HCT116 (cell line): ENCODE measurements around the gene ICAM1. TPM values are rescaled to one million over a fixed set of nuclear protein-coding genes. Genes with fewer than 3 reads are reported as not detected.

Experiments used
- ATAC-seq: fragments of 200-7000 bp; cut with Tn5 transposase; 2 replicates; pipeline ENCODE4 v1.9.1; 2020; ENCODE audit warnings: mild to moderate bottlenecking, moderate library complexity
- BruUV-seq: library from RNA; stranded (reverse); fragments of 400-500 nt; replicated peaks from 2 replicates; lab custom pipeline; 2021; lab: Mats Ljungman, UMichigan
- CTCF ChIA-PET: fragments of 300-600 bp; sonication (Branson Sonifier 250); formaldehyde crosslinking; loops from one replicate; lab custom pipeline; 2021; ENCODE audit warnings: antibody characterized with exemption; lab: Charles Lee
- POLR2A ChIA-PET: fragments of 300-600, 350-600 bp; sonication (Branson Sonifier 250); formaldehyde crosslinking; loops from one replicate; lab custom pipeline; 2021; ENCODE audit warnings: antibody characterized with exemption; lab: Charles Lee
- RAD21 ChIA-PET, 2 experiments: fragments of 300-600 bp; sonication (Branson Sonifier 250); formaldehyde crosslinking; loops; one replicate each; lab custom pipeline; 2023; ENCODE audit warnings: low total read pairs in 2 of 2; ENCODE audit not compliant: uncharacterized antibody in 2 of 2, unreplicated experiment in 2 of 2, low non-redundant PET in 1 of 2; lab: Charles Lee
- DNase-seq: peaks from one replicate; pipeline ENCODE4 v3.0.0-alpha.2; 2010; ENCODE audit warnings: low read depth, low spot score
- H2AFZ ChIP-seq: fragments of 200-600 bp; shearing (Covaris generic), sonication (generic); 2 replicates; pipeline ENCODE4 v1.6.1; 2017; ENCODE audit warnings: low read depth, mixed run types, mixed read lengths, antibody characterized with exemption, low read length; ENCODE audit not compliant: poor library complexity, severe bottlenecking
- H3K27ac ChIP-seq: 2 replicates; pipeline ENCODE4 v1.5.1; 2012; ENCODE audit warnings: low read depth, low read length
- H3K27me3 ChIP-seq: fragments of 200-600 bp; sonication (generic); 2 replicates; pipeline ENCODE4 v1.6.1; 2016; ENCODE audit warnings: mixed run types, low read length, mixed read lengths; ENCODE audit not compliant: insufficient read depth
- H3K36me3 ChIP-seq, 2 experiments: fragments of 200-500 bp in 1 of 2; fragments of 200-600 bp in 1 of 2; sonication (Bioruptor generic) in 1 of 2; sonication (generic) in 1 of 2; 2 replicates each; pipeline versions ENCODE4 v1.5.1 to v1.6.1; 2014 to 2016; ENCODE audit warnings: low read length in 2 of 2, inconsistent platforms in 1 of 2, mixed read lengths in 1 of 2, mixed run types in 1 of 2; ENCODE audit not compliant: insufficient read depth in 2 of 2, control insufficient read depth in 1 of 2
- H3K4me1 ChIP-seq, 2 experiments: fragments of 200-600 bp in 1 of 2; sonication (generic) in 1 of 2; 2 replicates each; pipeline versions ENCODE4 v1.5.1 to v1.6.1; 2012 to 2017; ENCODE audit warnings: low read length in 2 of 2, inconsistent platforms in 1 of 2, mild to moderate bottlenecking in 1 of 2, mixed read lengths in 1 of 2, mixed run types in 1 of 2, moderate library complexity in 1 of 2; ENCODE audit not compliant: insufficient read depth in 2 of 2, control insufficient read depth in 1 of 2
- H3K4me2 ChIP-seq: fragments of 200-600 bp; sonication (generic); 2 replicates; pipeline ENCODE4 v1.6.1; 2017; ENCODE audit warnings: mixed run types, low read length, mixed read lengths
- H3K4me3 ChIP-seq, 2 experiments: fragments of 200-600 bp in 1 of 2; sonication (generic) in 1 of 2; replicated peaks in 1 of 2; 2 replicates each; pipeline ENCODE4 v1.5.1; 2011 to 2016; ENCODE audit warnings: low read length in 2 of 2, control low read depth in 1 of 2, low read depth in 1 of 2, mild to moderate bottlenecking in 1 of 2, mixed read lengths in 1 of 2, mixed run types in 1 of 2
- H3K79me2 ChIP-seq: fragments of 200-600 bp; sonication (generic); 2 replicates; pipeline ENCODE4 v1.6.1; 2017; ENCODE audit warnings: mild to moderate bottlenecking, mixed run types, low read length, moderate library complexity, mixed read lengths; ENCODE audit not compliant: insufficient read depth
- H3K9ac ChIP-seq: fragments of 200-600 bp; sonication (generic); 2 replicates; pipeline ENCODE4 v1.6.1; 2016; ENCODE audit warnings: low read length, mixed read lengths
- H3K9me2 ChIP-seq: fragments of 200-600 bp; sonication (generic), shearing (Covaris generic); 2 replicates; pipeline ENCODE4 v1.6.1; 2017; ENCODE audit warnings: mixed run types, mild to moderate bottlenecking, moderate library complexity; ENCODE audit not compliant: insufficient read depth
- H3K9me3 ChIP-seq, 2 experiments: fragments of 200-500 bp in 1 of 2; fragments of 200-600 bp in 1 of 2; sonication (Bioruptor generic) in 1 of 2; sonication (generic) in 1 of 2; 2 replicates each; pipeline ENCODE4 v1.6.1; 2014 to 2017; ENCODE audit warnings: low read length in 2 of 2, mixed read lengths in 2 of 2, inconsistent platforms in 1 of 2, low read depth in 1 of 2, mild to moderate bottlenecking in 1 of 2, mixed run types in 1 of 2, moderate library complexity in 1 of 2; ENCODE audit not compliant: control insufficient read depth in 1 of 2, insufficient read depth in 1 of 2
- H4K20me1 ChIP-seq: fragments of 200-600 bp; sonication (generic), shearing (Covaris generic); 2 replicates; pipeline ENCODE4 v1.6.1; 2017; ENCODE audit warnings: mixed run types, mild to moderate bottlenecking, moderate library complexity; ENCODE audit not compliant: insufficient read depth
- POLR2AphosphoS5 ChIP-seq: IDR thresholded peaks from 2 replicates; pipeline ENCODE4 v1.6.1; 2011; ENCODE audit warnings: mild to moderate bottlenecking, low read depth, low read length, moderate library complexity
- YY1 ChIP-seq: IDR thresholded peaks from 2 replicates; pipeline ENCODE4 v1.6.1; 2011; ENCODE audit warnings: low read length, low read depth, moderate library complexity, mild to moderate bottlenecking; ENCODE audit not compliant: insufficient replicate concordance; ENCODE audit errors: extremely low read depth
- intact Hi-C: fragments of 100-400 bp; cut with micrococcal nuclease; formaldehyde crosslinking; loops from 2 replicates; pipeline ENCODE4 v1.10.0; 2022
- total RNA-seq: library from RNA; stranded (reverse); gene quantifications from one replicate; pipeline ENCODE4 v1.2.1, GENCODE V29; 2021; ENCODE audit not compliant: unreplicated experiment

Gene ICAM1
- total RNA-seq, 1 experiment from 2014 or later, result 5.0 TPM

DNA sequence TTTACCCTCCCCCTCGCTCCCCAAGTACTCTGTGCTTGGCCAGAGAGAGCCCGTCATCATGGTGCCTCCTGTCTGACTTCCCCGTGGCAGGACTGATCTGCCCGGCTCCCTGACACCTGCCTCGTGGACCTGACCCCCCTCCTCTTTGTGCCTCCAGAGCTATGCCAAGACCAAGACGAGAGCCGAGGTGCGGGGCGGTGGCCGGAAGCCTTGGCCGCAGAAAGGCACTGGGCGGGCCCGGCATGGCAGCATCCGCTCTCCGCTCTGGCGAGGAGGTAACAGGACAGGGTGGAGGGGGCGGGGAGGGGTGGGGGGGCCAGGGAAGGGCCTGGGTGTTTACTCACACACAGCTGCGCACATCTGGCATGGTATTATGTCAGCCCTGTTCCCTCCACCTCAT is 14.4 kb upstream of the ICAM1 start:
- H3K27me3 ChIP-seq, result no peaks in the 10 kb centered on the region
- RAD21 ChIA-PET, result no interaction called here
- no TSS peak for BruUV-seq
- no peak for TF ChIP-seq POLR2AphosphoS5
- TF ChIP-seq, all 23 proteins: peak for 0
- no peak for DNase-seq
- intact Hi-C loops, result no loop called here
- Histone ChIP-seq H3K4me2 (no peak overlapping the region), H3K79me2 (peaks cover 28% of the 10 kb centered on the region), H2AFZ (no peak overlapping the region), H3K9me3 (no peaks in the 10 kb centered on the region), H3K9me2 (no peaks in the 10 kb centered on the region), H3K36me3 (peaks cover 19 to 28% of the 10 kb centered on the region in 2 experiments), H4K20me1 (no peaks in the 10 kb centered on the region; the same call in 1 of the 2 replicates), H3K4me1 (peaks cover 21 to 39% of the 10 kb centered on the region in 2 experiments), H3K27ac (no peak overlapping the region), H3K4me3 (no peak overlapping the region), H3K9ac (no peak overlapping the region)
- ChIA-PET CTCF (interaction anchor here (0.6 to 7.7 kb wide), 5 partner anchors 13 to 135 kb away, joined by 3 to 233 read pairs (median 4); no protein-coding TSS in a partner anchor), POLR2A (no interaction called here)
- no peak for ATAC-seq

DNA sequence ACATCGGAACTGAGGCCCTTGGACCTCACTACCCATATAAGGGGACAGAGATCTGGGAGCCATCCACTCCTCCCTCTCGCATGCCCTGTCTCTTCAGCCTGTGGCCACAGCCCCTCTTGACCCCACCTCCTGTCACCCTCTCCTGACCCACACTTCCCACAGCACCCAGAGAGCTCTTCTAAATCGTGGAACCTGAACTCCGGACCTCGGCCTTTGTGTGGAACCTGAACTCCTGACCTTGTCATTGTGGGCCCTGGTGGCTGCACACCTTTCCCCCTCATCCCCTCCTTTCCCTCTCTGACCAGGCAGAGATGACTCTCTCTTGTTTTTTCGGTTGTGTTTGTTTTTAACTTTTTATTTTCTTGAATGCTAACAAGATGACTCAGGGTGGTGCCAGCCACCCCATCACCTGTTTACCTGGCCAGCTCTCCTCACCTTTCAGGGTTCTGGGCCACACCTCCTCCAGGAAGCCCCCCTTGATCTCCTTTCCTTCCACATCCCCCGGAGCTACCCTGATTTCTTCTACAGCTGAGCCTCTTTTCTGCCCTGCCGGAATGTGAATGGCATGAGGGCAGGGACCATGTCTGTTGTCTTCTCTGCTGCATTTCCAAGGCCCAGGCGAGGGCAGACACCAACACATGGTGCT is 13.8 kb upstream of the ICAM1 start:
- Histone ChIP-seq H3K36me3 (peaks cover 19 to 28% of the 10 kb centered on the region in 2 experiments), H3K9ac (no peak overlapping the region), H3K79me2 (peaks cover 27% of the 10 kb centered on the region), H3K9me2 (no peaks in the 10 kb centered on the region), H3K9me3 (no peaks in the 10 kb centered on the region), H2AFZ (no peak overlapping the region), H4K20me1 (no peaks in the 10 kb centered on the region; the same call in 1 of the 2 replicates), H3K4me1 (peaks cover 27 to 42% of the 10 kb centered on the region in 2 experiments), H3K4me3 (no peak overlapping the region), H3K27ac (no peak overlapping the region), H3K4me2 (no peak overlapping the region), H3K27me3 (no peaks in the 10 kb centered on the region)
- no peak for TF ChIP-seq YY1
- intact Hi-C loops, result no loop called here
- no peak for DNase-seq
- ChIA-PET RAD21 (no interaction called here), POLR2A (no interaction called here), CTCF (interaction anchor here (1.4 to 7.7 kb wide), 3 partner anchors 12 to 134 kb away, joined by 4 to 233 read pairs (median 4); no protein-coding TSS in a partner anchor)
- no peak for ATAC-seq
- BruUV-seq, result no TSS peak
